Activated naive CD4-positive, alpha-beta T cell treated with anti-CD3 and anti-CD28 coated beads, Interleukin-2, amount 50 U/mL, for 72 hours (primary cell): Measurements from ENCODE around the gene GRIN1. TPM values are rescaled to one million over a fixed set of nuclear protein-coding genes. Genes with fewer than 3 reads are reported as not detected.
"Not testable (repeated sequence)": the region's sequence is repeated elsewhere in the genome, so short reads cannot be mapped to it uniquely, and the experiment has no call there.

Experiments used
- ATAC-seq, 2 donors: fragments of 150-1000 bp; cut with Tn5 transposase; 2 replicates each; pipeline ENCODE4 v1.10.0; 2021; ENCODE audit warnings: mild to moderate bottlenecking in 2 of 2, moderate library complexity in 2 of 2
- DNase-seq, 2 donors: peaks; one replicate each; pipeline ENCODE4 v3.0.0; 2021 to 2022; ENCODE audit warnings: low spot score in 2 of 2
- H3K27ac Mint-ChIP-seq, 2 donors: one replicate each; pipeline ENCODE4 v1.8.0; 2022; ENCODE audit warnings: mild to moderate bottlenecking in 2 of 2, mixed read lengths in 2 of 2
- H3K36me3 Mint-ChIP-seq, 2 donors: one replicate each; pipeline ENCODE4 v1.8.0; 2022; ENCODE audit warnings: mixed read lengths in 2 of 2
- H3K9me3 Mint-ChIP-seq, 2 donors: one replicate each; pipeline ENCODE4 v1.8.0; 2022; ENCODE audit warnings: mixed read lengths in 2 of 2
- total RNA-seq, 2 donors: library from RNA; stranded (reverse); gene quantifications; one replicate each; pipeline ENCODE4 v1.2.3, GENCODE V29; 2022

The GRIN1 gene
- total RNA-seq, 2 donors from 2014 or later, result 0.10 TPM; not detected in 1

GRCh38 chr9:137109250-137110146, 29.5 kb upstream of the GRIN1 start:
- DNase-seq (no peak), ATAC-seq (no peak)
- peak overlapping the region in 1 of 2 donors; percentile 55 for H3K27ac Mint-ChIP-seq
- H3K9me3 Mint-ChIP-seq, result no peaks in the 10 kb centered on the region
- no peaks in the 10 kb centered on the region for H3K36me3 Mint-ChIP-seq

GRCh38 chr9:137110147-137110910, 28.6 kb upstream of the GRIN1 start:
- no peaks in the 10 kb centered on the region for H3K9me3 Mint-ChIP-seq
- ATAC-seq (no peak), DNase-seq (no peak)
- no peak overlapping the region for H3K27ac Mint-ChIP-seq
- no peaks in the 10 kb centered on the region for H3K36me3 Mint-ChIP-seq

GRCh38 chr9:137110911-137111787, 27.8 kb upstream of the GRIN1 start:
- Mint-ChIP-seq H3K36me3 (no peaks in the 10 kb centered on the region), H3K27ac (no peak overlapping the region), H3K9me3 (no peaks in the 10 kb centered on the region)
- ATAC-seq, result no peak
- DNase-seq, result no peak

GRCh38 chr9:137111788-137112563, 27.0 kb upstream of the GRIN1 start:
- no peaks in the 10 kb centered on the region for H3K36me3 Mint-ChIP-seq

GRCh38 chr9:137112564-137113384, 26.2 kb upstream of the GRIN1 start:
- DNase-seq, result no peak
- H3K9me3 Mint-ChIP-seq, result no peaks in the 10 kb centered on the region
- no peak for ATAC-seq
- no peaks in the 10 kb centered on the region for H3K36me3 Mint-ChIP-seq
- no peak overlapping the region for H3K27ac Mint-ChIP-seq

More at GRCh38 chr9:137111788-137112563, 27.0 kb upstream of the GRIN1 start:
- H3K27ac Mint-ChIP-seq, result no peak overlapping the region
- H3K9me3 Mint-ChIP-seq, result no peaks in the 10 kb centered on the region
- ATAC-seq (no peak), DNase-seq (no peak)

GRCh38 chr9:137113385-137114159, 25.4 kb upstream of the GRIN1 start:
- H3K36me3 Mint-ChIP-seq, result no peaks in the 10 kb centered on the region
- DNase-seq, result no peak
- H3K27ac Mint-ChIP-seq, result no peak overlapping the region
- peak; percentile 32 to 40 for ATAC-seq
- no peaks in the 10 kb centered on the region for H3K9me3 Mint-ChIP-seq

GRCh38 chr9:137114220-137114612, 24.7 kb upstream of the GRIN1 start:
- H3K9me3 Mint-ChIP-seq, result no peaks in the 10 kb centered on the region
- no peak for DNase-seq

GRCh38 chr9:137114613-137115393, 24.2 kb upstream of the GRIN1 start, which contains the start of gene DPP7:
TSS of gene DPP7 (minus strand) at chr9:137114733. CDS start at chr9:137114713, 20 bp downstream.
- peak within 1 kb of the TSS in 1 of 2 donors; percentile 29 for H3K27ac Mint-ChIP-seq
- H3K9me3 Mint-ChIP-seq, result no peaks in the 10 kb centered on the region
- H3K36me3 Mint-ChIP-seq, result no peaks in the 10 kb centered on the region
- ATAC-seq, result peak; percentile 90 to 96
- DNase-seq, result peak; percentile 83 to 84

More at GRCh38 chr9:137114220-137114612, 24.7 kb upstream of the GRIN1 start:
- H3K36me3 Mint-ChIP-seq, result no peaks in the 10 kb centered on the region
- peak overlapping the region in 1 of 2 donors; percentile 29 for H3K27ac Mint-ChIP-seq
- ATAC-seq, result peak; percentile 18 to 21

GRCh38 chr9:137115394-137116026, 23.4 kb upstream of the GRIN1 start:
- no peak overlapping the region for H3K27ac Mint-ChIP-seq
- ATAC-seq (no peak), DNase-seq (no peak)
- no peaks in the 10 kb centered on the region for H3K9me3 Mint-ChIP-seq
- no peaks in the 10 kb centered on the region for H3K36me3 Mint-ChIP-seq

- no peaks in the 10 kb centered on the region for H3K36me3 Mint-ChIP-seq
- no peak for ATAC-seq
- no peak for DNase-seq
- H3K9me3 Mint-ChIP-seq, result no peaks in the 10 kb centered on the region
- H3K27ac Mint-ChIP-seq, result no peak overlapping the region
Measured at GRCh38 chr9:137116027-137116507, 22.9 kb upstream of the GRIN1 start.

- no peaks in the 10 kb centered on the region for H3K9me3 Mint-ChIP-seq
- no peaks in the 10 kb centered on the region for H3K36me3 Mint-ChIP-seq
- DNase-seq (no peak), ATAC-seq (no peak)
- H3K27ac Mint-ChIP-seq, result no peak overlapping the region
Measured at GRCh38 chr9:137116728-137117127, 22.2 kb upstream of the GRIN1 start.

GRCh38 chr9:137117269-137117731, 21.7 kb upstream of the GRIN1 start:
- ATAC-seq (no peak), DNase-seq (no peak)
- Mint-ChIP-seq H3K36me3 (no peaks in the 10 kb centered on the region), H3K27ac (no peak overlapping the region), H3K9me3 (no peaks in the 10 kb centered on the region)

- ATAC-seq, H3K9me3 Mint-ChIP-seq, H3K27ac Mint-ChIP-seq, DNase-seq, H3K36me3 Mint-ChIP-seq: not testable (repeated sequence)
Measured at GRCh38 chr9:137118092-137118603, 20.8 kb upstream of the GRIN1 start.
